GM19463 (cell line): ENCODE data around the gene RAB34.
"Not testable (repeated sequence)": the region's sequence is repeated elsewhere in the genome, so short reads cannot be mapped to it uniquely, and the experiment has no call there.

Experiments used
- ATAC-seq: cut with Tn5 transposase; IDR thresholded peaks from one replicate; pipeline ENCODE4 v1.9.1; 2021; ENCODE audit warnings: mild to moderate bottlenecking, moderate library complexity; ENCODE audit not compliant: unreplicated experiment

Gene RAB34

DNA sequence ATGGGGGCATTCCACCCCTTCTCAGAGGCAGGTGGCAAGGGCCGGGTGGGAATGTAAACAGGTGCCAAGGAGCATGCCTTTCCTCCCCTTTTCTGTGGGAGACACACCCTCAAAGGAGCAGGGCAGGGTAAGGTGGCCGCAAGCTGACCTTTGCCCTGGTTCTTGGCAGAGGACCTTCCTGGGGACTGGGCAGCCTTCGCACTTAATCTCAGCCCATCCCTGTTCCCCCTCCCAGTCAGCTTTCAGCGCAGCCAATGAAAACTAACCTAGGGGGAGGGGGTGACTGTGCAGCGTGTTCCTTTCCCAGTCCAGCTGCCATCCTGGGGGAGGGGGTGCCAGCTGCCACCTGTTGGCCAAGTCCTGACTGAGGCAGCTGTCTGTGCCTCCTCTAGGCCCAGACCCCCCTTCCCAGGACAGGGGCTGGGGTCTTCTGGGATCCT is 29.0 kb upstream of the RAB34 start:
- ATAC-seq: no peak

GRCh38 chr17:28745786-28746411 is 28.2 kb upstream of the RAB34 start:
- no peak for ATAC-seq

- ATAC-seq: no peak
These were observed 27.5 kb upstream of the RAB34 start for GRCh38 chr17:28744972-28745785.

DNA sequence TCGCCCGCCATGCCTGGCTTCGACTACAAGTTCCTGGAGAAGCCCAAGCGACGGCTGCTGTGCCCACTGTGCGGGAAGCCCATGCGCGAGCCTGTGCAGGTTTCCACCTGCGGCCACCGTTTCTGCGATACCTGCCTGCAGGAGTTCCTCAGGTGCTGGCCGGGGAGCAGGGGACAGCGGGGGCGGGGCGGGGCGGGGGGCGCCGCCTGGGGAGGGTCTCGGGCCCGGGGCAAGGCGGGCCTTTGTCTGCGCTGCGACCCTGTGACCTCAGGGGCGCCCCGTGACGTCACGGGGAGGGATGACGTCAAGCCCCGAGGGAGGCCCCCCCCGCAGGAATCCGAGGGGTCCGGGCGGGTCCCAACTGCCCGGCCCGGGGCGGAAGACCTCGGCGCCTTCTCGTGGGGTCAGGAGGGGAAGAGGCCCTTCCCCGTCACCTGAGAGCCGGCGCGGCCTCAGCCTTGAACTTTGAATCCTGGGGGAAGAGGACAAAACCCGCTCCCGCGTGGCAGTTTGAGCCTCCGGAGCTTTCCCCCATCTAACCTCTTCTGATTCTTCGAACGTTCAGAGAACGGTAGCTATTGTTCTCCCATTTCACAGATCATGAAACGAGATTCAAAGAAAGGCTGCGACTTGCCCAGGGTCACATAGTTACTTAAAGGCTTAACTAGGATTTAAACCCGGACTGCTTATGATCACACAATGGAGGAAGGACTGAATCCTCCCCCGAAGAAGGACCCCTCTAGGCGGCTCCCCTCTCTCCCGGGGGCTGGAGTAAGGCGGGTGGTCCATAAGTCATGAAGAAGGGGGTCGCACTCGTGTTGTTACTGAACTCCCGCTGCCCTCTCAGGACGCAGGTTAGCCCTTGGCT is 26.7 kb upstream of the RAB34 start:
- no peak for ATAC-seq

DNA sequence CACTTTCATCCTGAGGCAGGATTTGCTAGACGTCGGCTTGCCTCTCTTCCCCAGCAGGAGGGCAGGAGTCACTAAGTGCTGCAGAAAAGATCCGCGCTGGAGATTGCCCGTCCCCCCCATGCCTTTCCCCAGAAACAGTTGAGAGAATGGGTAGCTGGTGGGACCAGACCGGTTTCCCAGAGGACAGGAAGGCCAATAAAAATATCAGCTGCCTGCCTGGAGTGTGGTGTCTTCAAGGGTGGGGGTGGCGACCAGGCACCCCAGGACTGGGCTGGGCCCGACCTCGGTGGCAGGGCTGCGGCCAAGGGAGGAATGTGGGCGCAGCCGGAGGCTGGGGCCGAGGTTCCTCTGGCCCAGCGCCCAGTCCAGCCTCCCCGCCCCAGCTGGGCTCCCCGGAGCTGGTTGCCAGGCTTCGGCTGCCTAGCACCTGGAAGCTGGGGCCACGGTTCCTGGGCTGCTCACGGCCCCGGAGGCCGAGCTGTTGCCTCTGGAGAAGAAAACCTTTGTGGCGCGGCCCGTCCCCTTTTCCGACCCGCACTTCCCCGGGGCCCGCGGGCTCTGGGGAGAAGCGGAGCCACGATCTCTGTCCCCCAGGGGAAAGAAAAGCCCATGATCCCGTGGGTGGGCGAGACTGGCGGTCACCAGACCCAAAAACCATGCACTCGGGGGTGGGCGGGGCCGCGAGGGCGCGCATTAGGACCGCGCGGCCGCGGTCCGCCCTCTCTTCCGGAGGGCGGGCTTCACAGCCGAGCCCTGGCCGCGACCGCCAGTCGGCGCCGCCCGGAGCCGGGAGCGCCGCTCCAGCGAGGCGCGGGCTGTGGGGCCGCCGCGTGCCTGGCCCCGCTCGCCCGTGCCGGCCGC is 25.8 kb upstream of the RAB34 start, which contains the start of gene TRAF4:
TSS of gene TRAF4 (plus strand) at position 769 of the 861 bp plus-strand sequence. CDS start 102 bp downstream, outside the sequence.
- ATAC-seq: peak; percentile 74

- no peak for ATAC-seq
These were observed 24.0 kb upstream of the RAB34 start for GRCh38 chr17:28741358-28742349.

DNA sequence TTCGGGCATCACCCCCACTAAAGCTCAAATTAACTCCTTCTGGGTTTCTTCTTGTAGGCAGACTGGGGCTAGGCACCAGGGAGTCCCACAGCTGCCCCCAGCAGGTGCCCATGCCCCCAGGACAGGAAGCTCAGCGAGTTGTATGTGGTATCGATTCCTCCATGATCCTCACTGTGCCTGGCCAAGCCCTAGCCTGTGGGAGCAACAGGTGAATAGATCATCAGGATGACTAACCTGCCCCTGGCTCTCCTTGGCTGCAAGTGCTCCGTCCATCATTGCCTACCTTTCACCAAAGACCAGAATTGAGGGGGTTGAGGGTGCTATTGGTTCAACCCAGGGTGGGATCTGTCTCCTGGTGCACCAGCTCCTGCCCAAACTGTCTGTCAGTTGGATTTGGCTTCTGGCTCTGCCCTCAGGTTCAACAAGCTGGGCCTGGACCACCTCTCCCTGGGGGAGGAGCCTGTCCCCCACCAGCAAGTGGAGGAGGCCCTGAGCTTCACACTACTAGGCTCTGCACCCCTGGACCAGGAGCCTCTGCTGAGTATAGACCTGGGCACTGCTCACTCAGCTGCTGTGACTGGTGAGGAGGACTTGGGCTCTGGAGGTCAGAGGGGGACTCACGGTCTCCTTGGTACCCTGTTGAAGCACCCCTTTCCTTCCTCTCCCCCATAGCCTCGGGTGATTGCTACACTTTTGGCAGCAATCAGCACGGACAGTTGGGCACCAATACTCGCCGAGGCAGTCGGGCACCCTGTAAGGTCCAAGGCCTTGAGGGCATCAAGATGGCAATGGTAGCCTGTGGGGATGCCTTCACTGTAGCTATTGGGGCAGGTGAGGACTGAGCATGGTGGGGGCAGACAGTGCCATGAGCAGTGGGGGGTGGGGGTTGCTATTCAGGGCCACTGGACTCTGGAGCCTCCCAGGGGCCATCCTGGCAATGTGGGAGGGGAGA is 23.0 kb upstream of the RAB34 start:
- ATAC-seq: no peak

- ATAC-seq: peak; percentile 32
These were observed 21.2 kb upstream of the RAB34 start for GRCh38 chr17:28738680-28739384.

- peak; percentile 57 for ATAC-seq
These were observed 20.4 kb upstream of the RAB34 start for GRCh38 chr17:28737770-28738679.

GRCh38 chr17:28737316-28737715 is 19.6 kb upstream of the RAB34 start:
- no peak for ATAC-seq

DNA sequence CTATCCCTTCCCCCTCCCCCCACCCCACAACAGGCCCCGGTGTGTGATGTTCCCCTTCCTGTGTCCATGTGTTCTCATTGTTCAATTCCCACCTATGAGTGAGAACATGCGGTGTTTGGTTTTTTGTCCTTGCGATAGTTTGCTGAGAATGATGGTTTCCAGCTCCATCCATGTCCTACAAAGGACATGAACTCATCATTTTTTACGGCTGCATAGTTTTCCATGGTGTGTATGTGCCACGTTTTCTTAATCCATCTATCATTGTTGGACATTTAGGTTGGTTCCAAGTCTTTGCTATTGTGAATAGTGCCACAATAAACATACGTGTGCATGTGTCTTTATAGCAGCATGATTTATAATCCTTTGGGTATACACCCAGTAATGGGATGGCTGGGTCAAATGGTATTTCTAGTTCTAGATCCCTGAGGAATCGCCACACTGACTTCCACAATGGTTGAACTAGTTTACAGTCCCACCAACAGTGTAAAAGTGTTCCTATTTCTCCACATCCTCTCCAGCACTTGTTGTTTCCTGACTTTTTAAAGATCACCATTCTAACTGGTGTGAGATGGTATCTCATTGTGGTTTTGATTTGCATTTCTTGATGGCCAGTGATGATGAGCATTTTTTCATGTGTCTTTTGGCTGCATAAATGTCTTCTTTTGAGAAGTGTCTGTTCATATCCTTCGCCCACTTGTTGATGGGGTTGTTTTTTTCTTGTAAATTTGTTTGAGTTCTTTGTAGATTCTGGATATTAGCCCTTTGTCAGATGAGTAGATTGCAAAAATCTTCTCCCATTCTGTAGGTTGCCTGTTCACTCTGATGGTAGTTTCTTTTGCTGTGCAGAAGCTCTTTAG is 18.5 kb upstream of the RAB34 start:
- not testable (repeated sequence) for ATAC-seq

- no peak for ATAC-seq
These were observed 17.6 kb upstream of the RAB34 start for GRCh38 chr17:28735242-28735722.

GRCh38 chr17:28734712-28735241 is 17.1 kb upstream of the RAB34 start:
- no peak for ATAC-seq

- ATAC-seq: no peak
These were observed 15.7 kb upstream of the RAB34 start for GRCh38 chr17:28733346-28733745.

DNA sequence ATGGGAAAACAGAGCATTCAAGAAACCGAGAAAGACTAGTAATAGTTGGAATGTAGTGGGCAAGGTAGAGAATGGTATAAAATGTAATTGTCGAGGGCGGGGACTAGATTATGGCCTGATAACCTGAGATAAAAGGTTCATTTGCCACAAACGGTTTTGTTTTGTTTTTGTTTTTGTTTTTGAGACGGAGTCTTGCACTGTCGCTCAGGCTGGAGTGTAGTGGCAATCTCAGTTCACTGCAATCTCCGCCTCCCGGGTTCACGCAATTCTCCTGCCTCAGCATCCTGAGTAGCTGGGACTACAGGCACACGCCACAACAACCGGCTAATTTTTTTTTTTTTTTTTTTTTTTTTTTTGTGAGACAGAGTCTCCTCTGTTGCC is 12.3 kb upstream of the RAB34 start:
- no peak for ATAC-seq
